Sigmoid colon (tissue), 7 donors: Measurements from ENCODE around the gene YPEL1. TPM values are rescaled to one million over a fixed set of nuclear protein-coding genes. Genes with fewer than 3 reads are reported as not detected.
"Not testable (repeated sequence)": the region's sequence is repeated elsewhere in the genome, so short reads cannot be mapped to it uniquely, and the experiment has no call there.

Experiments
- DNase-seq: peaks from one replicate; pipeline ENCODE4 v3.0.0-alpha.2; 2019
- H3K27ac ChIP-seq, 4 donors: fragments of 200-600 bp; sonication (generic); one replicate each; pipeline ENCODE4 v1.5.1; 2016 to 2019; ENCODE audit warnings: mild to moderate bottlenecking in 1 of 4
- H3K27me3 ChIP-seq, 3 donors: fragments of 200-600 bp; sonication (generic); one replicate each; pipeline ENCODE4 v1.5.1; 2019; ENCODE audit warnings: mild to moderate bottlenecking in 1 of 3
- H3K36me3 ChIP-seq, 4 donors: fragments of 200-600 bp; sonication (generic); one replicate each; pipeline ENCODE4 v1.5.1; 2016 to 2019
- H3K4me1 ChIP-seq, 4 donors: fragments of 200-600 bp; sonication (generic); one replicate each; pipeline ENCODE4 v1.5.1; 2017 to 2019
- H3K4me3 ChIP-seq, 4 donors: fragments of 200-600 bp; sonication (generic); one replicate each; pipeline ENCODE4 v1.5.1; 2017 to 2019; ENCODE audit warnings: mild to moderate bottlenecking in 2 of 4, moderate library complexity in 1 of 4
- H3K9me3 ChIP-seq, 4 donors: fragments of 200-600 bp in 3 of 4; sonication (generic) in 3 of 4; one replicate each; pipeline versions ENCODE4 v1.5.1 to v1.6.1; 2013 to 2019
- EP300 ChIP-seq, 4 donors: sonication (generic); formaldehyde crosslinking; IDR thresholded peaks; one replicate each; pipeline ENCODE4 v1.6.1; 2017; ENCODE audit warnings: antibody characterized with exemption in 4 of 4
- POLR2A ChIP-seq, 2 donors: fragments of 450-650 bp; IDR thresholded peaks; one replicate each; pipeline ENCODE4 v1.6.1; 2016; ENCODE audit warnings: antibody characterized with exemption in 2 of 2, mild to moderate bottlenecking in 2 of 2, moderate library complexity in 2 of 2
- POLR2AphosphoS5 ChIP-seq, 4 donors: sonication (generic); formaldehyde crosslinking; IDR thresholded peaks; one replicate each; pipeline ENCODE4 v1.6.1; 2017; ENCODE audit warnings: antibody characterized with exemption in 4 of 4
- WGBS, 2 donors: extraction: QIAGEN DNeasy Blood & Tissue Kit; methylation state at CpG; one replicate each; pipeline ENCODE4 v1.1.7; 2013; 5-methylcytosine and 5-hydroxymethylcytosine counted together
- intact Hi-C: fragments of 100-400 bp; cut with DNase I; formaldehyde crosslinking; loops from one replicate; pipeline ENCODE4 v1.15.1; 2023
- polyA plus RNA-seq, 3 donors: library from polyadenylated mRNA; stranded (reverse); fragments of 200-250 nt; gene quantifications; one replicate each; pipeline ENCODE4 v1.2.3, GENCODE V29; 2013
- total RNA-seq, 4 donors: library from RNA; depleted of rRNA; stranded (reverse); fragments of >200 nt; gene quantifications; one replicate each; pipeline ENCODE4 v1.1.0, GENCODE V29; 2016
- TF ChIP-seq, protein P1 (sequence below), 4 experiments: fragments of 450-650 bp in 3 of 4; fragments of 200-600 bp in 1 of 4; IDR thresholded peaks; one replicate each; pipeline ENCODE4 v1.5.1; 2016 to 2019; ENCODE audit warnings: antibody characterized with exemption in 4 of 4, mild to moderate bottlenecking in 3 of 4, moderate library complexity in 2 of 4
- donor health status: healthy with polysubstance abuse.
- donor health status: Bipolar disorder and iron deficiency.
- donor health status: healthy.

Gene YPEL1
- total and polyA plus RNA-seq, 7 donors: 0.69 to 9.6 (median 5.9) TPM

DNA sequence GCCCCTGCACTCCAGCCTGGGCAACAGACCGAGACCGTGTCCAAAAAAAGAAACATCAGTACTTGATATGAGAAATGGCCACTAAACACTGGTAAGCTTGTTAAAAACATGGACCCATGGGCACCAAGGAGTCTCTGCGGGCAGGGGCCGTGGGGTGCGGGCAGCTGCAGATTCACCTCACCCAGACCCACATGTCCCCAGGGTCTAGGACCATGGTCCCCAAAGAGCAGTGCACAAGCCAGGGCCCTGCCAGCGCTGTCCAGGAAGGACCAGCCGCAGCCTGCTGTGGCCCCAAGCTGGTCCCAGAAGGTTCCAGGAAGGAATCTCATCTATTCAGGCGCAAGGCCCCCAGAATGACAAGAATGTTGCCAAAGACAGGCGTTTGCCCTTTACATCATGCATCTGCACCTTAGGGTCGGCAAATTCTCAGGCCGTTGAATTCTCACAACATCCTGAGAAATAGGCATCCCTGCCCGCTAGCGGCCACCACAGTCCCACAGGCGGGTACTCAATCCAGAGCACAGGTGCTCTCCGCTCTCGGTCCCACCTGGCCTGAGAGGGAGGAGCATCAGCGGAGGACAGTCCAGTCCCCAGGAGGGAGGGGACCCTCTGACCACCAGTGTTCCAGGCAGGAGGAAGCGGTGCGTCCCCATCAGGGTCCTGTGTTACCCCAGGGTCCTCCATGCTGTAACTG is 9.5 kb downstream of the YPEL1 start:
- Histone ChIP-seq H3K9me3 (no peaks in the 10 kb centered on the region), H3K27me3 (no peaks in the 10 kb centered on the region), H3K36me3 (no peaks in the 10 kb centered on the region), H3K4me1 (no peaks in the 10 kb centered on the region), H3K4me3 (no peak overlapping the region), H3K27ac (no peak overlapping the region)
- TF ChIP-seq POLR2A (IDR thresholded peaks at IDR 0.05): no peak
- no peak for TF ChIP-seq POLR2AphosphoS5 (IDR thresholded peaks at IDR 0.05)
- TF ChIP-seq, protein P1, sequence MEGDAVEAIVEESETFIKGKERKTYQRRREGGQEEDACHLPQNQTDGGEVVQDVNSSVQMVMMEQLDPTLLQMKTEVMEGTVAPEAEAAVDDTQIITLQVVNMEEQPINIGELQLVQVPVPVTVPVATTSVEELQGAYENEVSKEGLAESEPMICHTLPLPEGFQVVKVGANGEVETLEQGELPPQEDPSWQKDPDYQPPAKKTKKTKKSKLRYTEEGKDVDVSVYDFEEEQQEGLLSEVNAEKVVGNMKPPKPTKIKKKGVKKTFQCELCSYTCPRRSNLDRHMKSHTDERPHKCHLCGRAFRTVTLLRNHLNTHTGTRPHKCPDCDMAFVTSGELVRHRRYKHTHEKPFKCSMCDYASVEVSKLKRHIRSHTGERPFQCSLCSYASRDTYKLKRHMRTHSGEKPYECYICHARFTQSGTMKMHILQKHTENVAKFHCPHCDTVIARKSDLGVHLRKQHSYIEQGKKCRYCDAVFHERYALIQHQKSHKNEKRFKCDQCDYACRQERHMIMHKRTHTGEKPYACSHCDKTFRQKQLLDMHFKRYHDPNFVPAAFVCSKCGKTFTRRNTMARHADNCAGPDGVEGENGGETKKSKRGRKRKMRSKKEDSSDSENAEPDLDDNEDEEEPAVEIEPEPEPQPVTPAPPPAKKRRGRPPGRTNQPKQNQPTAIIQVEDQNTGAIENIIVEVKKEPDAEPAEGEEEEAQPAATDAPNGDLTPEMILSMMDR (IDR thresholded peaks at IDR 0.05): no peak
- TF ChIP-seq EP300 (IDR thresholded peaks at IDR 0.05): no peak
- WGBS, 2 donors: 94 to 95% methylated on average over 19 of the region's 19 CpGs
- intact Hi-C loops: no loop called here
- no peak for DNase-seq

DNA sequence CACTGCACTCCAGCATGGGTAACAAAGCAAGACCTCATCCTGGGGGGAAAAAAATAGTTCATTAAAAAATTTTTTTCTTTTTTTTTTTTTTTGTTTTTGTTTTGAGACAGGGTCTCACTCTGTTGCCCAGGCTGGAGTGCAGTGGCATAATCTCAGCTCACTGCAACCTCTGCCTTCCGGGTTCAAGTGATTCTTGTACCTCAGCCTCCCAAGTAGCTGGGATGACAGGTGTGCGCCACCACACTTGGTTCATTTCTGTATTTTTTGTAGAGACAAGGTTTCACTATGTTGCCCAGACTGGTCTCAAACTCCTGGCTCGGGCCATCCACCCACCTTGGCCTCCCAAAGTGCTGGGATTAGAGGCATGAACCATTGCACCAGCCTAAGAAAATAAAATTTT is 11.1 kb downstream of the YPEL1 start:
- H3K4me1 ChIP-seq, H3K27ac ChIP-seq, H3K36me3 ChIP-seq, intact Hi-C loops, H3K4me3 ChIP-seq, H3K27me3 ChIP-seq, DNase-seq, H3K9me3 ChIP-seq: not testable (repeated sequence)
- 97 to 98% methylated on average over 3 of the region's 3 CpGs for WGBS, 2 donors

DNA sequence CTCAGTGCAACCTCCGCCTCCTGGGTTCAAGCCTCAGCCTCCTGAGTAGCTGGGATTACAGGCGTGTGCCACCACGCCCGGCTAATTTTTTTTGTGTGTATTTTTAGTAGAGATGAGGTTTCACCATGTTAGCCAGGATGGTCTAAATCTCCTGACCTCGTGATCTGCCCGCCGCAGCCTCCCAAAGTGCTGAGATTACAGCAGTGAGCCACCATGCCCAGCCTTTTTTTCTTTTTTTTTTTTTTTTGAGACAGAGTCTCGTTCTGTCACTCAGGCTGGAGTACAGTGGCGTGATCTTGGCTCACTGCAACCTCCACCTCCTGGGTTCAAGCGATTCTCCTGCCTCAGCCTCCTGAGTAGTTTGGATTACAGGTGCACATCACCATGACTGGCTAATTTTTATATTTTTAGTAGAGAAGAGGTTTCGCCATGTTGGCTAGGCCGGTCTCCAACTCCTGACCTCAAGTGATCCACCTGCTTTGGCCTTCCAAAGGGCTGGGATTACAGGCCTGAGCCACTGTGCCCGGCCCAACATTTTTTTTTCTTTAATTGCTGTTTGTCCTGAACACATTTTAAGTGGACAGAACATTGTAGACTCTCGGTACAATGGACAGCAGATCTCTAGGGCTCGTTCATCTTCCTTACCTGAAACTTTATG is 14.3 kb downstream of the YPEL1 start:
- H3K4me1 ChIP-seq, H3K36me3 ChIP-seq, intact Hi-C loops, H3K4me3 ChIP-seq, H3K27me3 ChIP-seq, H3K27ac ChIP-seq, DNase-seq, H3K9me3 ChIP-seq: not testable (repeated sequence)
- WGBS, 2 donors: 93 to 95% methylated on average over 15 of the region's 15 CpGs

DNA sequence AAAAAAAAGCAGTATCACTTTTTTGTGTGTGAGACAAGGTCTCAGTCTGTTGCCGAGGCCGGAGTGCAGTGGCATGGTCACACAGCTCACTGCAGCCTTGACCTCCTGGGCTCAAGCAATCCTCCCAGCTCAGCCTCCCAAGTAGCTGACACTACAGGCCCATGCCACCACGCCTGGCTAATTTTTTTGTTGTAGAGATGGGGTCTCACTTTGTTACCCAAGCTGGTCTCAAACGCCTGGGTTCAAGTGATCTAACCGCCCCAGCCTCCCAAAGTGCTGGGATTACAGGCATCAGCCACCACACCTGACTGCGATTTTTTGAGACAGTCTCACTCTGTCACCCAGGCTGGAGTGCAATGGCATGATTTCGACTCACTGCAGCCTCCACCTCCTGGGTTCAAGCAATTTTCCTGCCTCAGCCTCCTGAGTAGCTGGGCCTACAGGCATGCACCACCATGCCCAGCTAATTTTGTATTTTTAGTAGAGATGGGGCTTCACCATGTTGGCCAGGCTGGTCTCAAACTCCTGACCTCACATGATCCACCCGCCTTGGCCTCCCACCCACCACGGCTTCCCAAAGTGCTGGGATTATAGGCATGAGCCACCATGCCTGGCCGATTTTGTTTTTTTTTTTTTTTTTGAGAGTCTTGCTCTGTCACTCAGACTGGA is 15.3 kb downstream of the YPEL1 start:
- DNase-seq, H3K36me3 ChIP-seq, H3K4me1 ChIP-seq, H3K4me3 ChIP-seq, H3K27me3 ChIP-seq, H3K27ac ChIP-seq, intact Hi-C loops, H3K9me3 ChIP-seq: not testable (repeated sequence)
- WGBS, 2 donors: 96% methylated on average over 10 of the region's 10 CpGs

DNA sequence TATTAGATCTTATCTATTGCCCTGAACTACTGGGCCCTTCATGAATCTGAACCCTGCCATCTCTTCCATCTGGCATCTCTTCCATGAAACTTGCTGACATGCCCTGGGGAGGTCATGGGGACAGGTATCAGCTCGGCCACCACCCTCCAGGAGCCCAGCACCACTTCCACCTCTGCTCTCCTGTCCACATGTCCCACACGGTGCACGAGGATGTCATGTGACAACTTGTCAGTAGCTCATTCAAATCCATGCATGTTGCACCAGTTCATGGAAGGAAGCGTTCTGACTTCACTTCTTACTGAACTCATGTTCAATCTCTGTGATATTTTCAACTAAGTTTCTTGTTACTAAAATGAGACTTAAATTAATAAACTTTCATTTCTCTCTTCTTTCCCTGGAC is 16.6 kb downstream of the YPEL1 start:
- TF ChIP-seq POLR2A (IDR thresholded peaks at IDR 0.05) (no peak), POLR2AphosphoS5 (IDR thresholded peaks at IDR 0.05) (no peak), EP300 (IDR thresholded peaks at IDR 0.05) (no peak)
- TF ChIP-seq, protein P1 (IDR thresholded peaks at IDR 0.05): no peak
- Histone ChIP-seq H3K4me1 (no peaks in the 10 kb centered on the region), H3K36me3 (no peaks in the 10 kb centered on the region), H3K27me3 (no peaks in the 10 kb centered on the region), H3K9me3 (no peaks in the 10 kb centered on the region), H3K4me3 (no peak overlapping the region), H3K27ac (no peak overlapping the region)
- intact Hi-C loops: no loop called here
- DNase-seq: no peak
- WGBS, 2 donors: 62 to 63% methylated on average over 4 of the region's 4 CpGs

DNA sequence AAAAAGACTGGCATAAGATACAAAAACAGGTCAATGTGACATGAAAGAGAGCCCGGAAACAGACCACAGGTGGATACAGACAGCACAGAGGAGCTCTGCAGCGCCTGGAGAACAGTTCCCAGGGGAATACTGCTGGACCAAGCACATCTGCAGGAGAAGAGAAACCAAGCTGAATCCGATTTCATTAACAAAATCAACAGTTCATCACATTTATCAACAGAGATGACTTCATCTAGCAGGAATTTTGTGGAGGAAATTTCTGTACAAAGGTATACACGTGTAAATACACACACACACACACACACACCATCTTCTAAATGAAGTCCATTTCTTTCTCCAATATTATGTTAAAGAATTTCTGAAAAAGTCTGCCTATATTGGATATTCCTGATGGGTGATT is 17.1 kb downstream of the YPEL1 start:
- no peak overlapping the region for H3K4me3 ChIP-seq

DNA sequence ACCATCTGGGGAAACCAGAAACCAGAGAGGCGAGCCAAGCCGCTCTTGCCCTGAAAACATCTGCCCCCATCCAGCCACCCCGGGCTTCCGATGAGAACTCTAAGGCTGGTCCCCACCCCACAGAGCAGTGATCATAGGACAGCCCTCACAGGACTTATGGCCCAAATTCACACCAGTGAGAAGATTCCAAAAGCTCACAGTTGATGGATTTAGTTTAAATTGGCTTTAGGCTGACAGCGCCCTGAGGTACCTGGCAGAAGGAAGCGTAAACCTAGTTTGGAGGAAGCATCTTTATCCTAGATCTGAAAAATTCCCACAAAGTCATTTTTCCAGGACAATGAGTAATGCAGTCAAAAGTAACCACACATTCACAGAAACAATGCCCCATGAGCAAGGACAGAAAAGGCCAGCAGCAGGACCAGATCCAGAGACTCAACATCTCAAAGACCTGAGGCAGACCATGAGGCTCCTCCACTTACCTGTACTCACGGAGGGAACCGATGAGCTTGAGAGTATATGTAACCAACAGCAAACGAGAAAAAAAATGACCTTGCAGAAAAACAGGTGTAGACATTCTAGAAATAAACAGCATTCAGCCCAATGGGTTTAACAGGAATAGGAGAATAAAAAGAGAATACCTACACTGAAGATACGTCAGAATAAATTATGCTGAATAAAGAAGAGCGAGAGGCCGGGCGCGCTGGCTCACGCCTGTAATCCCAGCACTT is 19.0 kb downstream of the YPEL1 start:
- WGBS, 2 donors: 93 to 95% methylated on average over 14 of the region's 15 CpGs

More for the DNA sequence above, 17.1 kb downstream of the YPEL1 start:
- Histone ChIP-seq H3K9me3 (no peaks in the 10 kb centered on the region), H3K36me3 (no peaks in the 10 kb centered on the region), H3K4me1 (peaks cover 0 to 1% (median under 1%) of the 10 kb centered on the region in 4 donors), H3K27me3 (no peaks in the 10 kb centered on the region), H3K27ac (no peak overlapping the region)
- intact Hi-C loops: no loop called here
- WGBS, 2 donors: 70 to 77% methylated on average over 4 of the region's 4 CpGs
- TF ChIP-seq POLR2A (IDR thresholded peaks at IDR 0.05): no peak
- TF ChIP-seq EP300 (IDR thresholded peaks at IDR 0.05): no peak
- TF ChIP-seq, protein P1 (IDR thresholded peaks at IDR 0.05): no peak
- TF ChIP-seq POLR2AphosphoS5 (IDR thresholded peaks at IDR 0.05): no peak
- DNase-seq: no peak

More for the DNA sequence above, 19.0 kb downstream of the YPEL1 start:
- H3K27me3 ChIP-seq, intact Hi-C loops, DNase-seq, H3K27ac ChIP-seq, H3K4me3 ChIP-seq, H3K9me3 ChIP-seq, H3K36me3 ChIP-seq: not testable (repeated sequence)
- peaks cover 0 to 12% (median 6%) of the 10 kb centered on the region in 4 donors for H3K4me1 ChIP-seq
